GM18526 (cell line): ENCODE results near the gene KCNN4.

Experiments used
- POLR2A ChIP-seq: IDR thresholded peaks from 3 replicates; pipeline ENCODE4 v1.6.1; 2011; ENCODE audit not compliant: insufficient read length; ENCODE audit errors: extremely low read depth

Gene KCNN4

GRCh38 chr19:43720936-43721335 is 59.8 kb downstream of the KCNN4 start:
- TF ChIP-seq POLR2A = no peak

DNA sequence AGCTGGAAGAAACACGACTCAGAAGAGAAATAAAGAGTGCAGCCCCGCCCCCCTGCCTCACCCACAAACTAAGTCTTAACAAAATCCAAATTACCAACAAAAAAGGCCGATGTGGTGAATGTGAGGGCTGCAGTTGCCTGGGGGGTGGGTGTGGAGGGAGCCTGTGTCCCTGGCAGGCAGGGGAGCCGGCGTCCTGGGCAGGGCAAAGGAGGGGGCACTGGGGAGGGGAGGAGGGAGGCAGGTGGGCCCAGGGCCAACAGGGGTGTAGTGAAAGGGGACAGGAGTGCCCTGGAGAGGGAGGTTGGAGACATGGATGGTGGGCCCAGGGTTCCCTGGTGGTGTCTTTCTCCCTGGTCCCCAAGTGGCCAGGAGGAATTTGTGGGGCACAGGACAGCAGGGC is 60.9 kb downstream of the KCNN4 start:
- no peak for TF ChIP-seq POLR2A

GRCh38 chr19:43719378-43719868 is 61.4 kb downstream of the KCNN4 start:
- no peak for TF ChIP-seq POLR2A

DNA sequence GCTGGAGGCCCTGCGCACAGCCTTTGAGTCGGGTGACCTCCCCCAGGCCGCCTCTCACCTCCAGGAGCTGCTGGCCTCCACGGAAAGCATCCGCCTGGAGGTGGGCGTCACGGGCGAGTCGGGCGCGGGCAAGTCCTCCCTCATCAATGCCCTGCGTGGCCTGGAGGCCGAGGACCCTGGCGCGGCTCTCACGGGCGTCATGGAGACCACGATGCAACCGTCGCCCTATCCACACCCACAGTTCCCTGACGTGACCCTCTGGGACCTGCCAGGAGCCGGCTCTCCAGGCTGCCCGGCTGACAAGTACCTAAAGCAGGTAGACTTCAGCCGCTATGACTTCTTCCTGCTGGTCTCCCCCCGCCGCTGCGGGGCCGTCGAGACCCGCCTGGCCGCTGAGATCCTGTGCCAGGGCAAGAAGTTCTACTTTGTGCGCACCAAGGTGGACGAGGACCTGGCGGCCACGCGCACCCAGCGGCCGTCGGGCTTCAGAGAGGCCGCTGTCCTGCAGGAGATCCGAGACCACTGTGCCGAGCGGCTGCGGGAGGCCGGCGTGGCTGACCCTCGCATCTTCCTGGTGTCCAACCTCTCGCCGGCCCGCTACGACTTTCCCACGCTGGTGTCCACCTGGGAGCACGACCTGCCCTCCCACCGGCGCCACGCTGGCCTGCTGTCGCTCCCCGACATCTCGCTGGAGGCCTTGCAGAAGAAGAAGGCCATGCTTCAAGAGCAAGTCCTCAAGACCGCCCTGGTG is 62.0 kb downstream of the KCNN4 start:
- TF ChIP-seq POLR2A = no peak
